ENCODE measurements around the gene NLGN4X.
"Not testable (repeated sequence)": the region's sequence is repeated elsewhere in the genome, so short reads cannot be mapped to it uniquely, and the experiment has no call there.

Gene NLGN4X

GRCh38 chrX:5936438-5936837, 292.2 kb downstream of the NLGN4X start:
- H3K27me3 Mint-ChIP-seq = no peaks in the 10 kb centered on the region
- no peak overlapping the region for H3K4me3 Mint-ChIP-seq
- intact Hi-C loops (cut with micrococcal nuclease) = no loop called here
- H3K36me3 Mint-ChIP-seq (ENCODE audit: low read depth) = no peaks in the 10 kb centered on the region
- no peaks in the 10 kb centered on the region for H3K9me3 Mint-ChIP-seq
- H3K4me1 Mint-ChIP-seq (ENCODE audit: low read depth) = no peaks in the 10 kb centered on the region
- H3K27ac Mint-ChIP-seq = no peak overlapping the region

- H3K4me3 Mint-ChIP-seq = no peak overlapping the region
- no peaks in the 10 kb centered on the region for H3K36me3 Mint-ChIP-seq (ENCODE audit: low read depth)
- intact Hi-C loops (cut with micrococcal nuclease) = no loop called here
- no peaks in the 10 kb centered on the region for H3K4me1 Mint-ChIP-seq (ENCODE audit: low read depth)
- no peaks in the 10 kb centered on the region for H3K9me3 Mint-ChIP-seq
- no peak overlapping the region for H3K27ac Mint-ChIP-seq
- H3K27me3 Mint-ChIP-seq = no peaks in the 10 kb centered on the region
These were observed 300.4 kb downstream of the NLGN4X start for GRCh38 chrX:5928224-5928623.

DNA sequence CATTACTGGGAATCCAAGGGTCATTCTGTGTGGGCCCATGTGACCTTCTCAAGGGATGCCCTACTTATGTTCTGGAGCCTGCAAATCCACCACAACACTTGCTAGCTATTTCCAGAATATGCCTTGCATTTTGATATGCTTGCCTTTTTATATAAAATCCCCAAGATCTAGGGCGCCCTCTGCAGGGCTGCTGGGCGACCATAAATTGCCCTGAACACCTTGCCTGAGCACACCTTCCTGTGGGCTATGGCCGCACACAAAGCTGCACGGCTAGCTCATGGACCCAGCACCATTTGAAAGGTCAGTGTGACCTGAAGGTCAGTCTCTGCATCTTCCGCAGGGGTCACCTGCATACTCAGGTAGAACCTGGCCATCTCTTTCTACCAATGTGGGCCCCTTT, 311.7 kb downstream of the NLGN4X start:
- intact Hi-C loops (cut with micrococcal nuclease) = no loop called here
- H3K27ac Mint-ChIP-seq = no peak overlapping the region
- H3K4me3 Mint-ChIP-seq = no peak overlapping the region
- no peaks in the 10 kb centered on the region for H3K4me1 Mint-ChIP-seq (ENCODE audit: low read depth)
- H3K9me3 Mint-ChIP-seq = no peaks in the 10 kb centered on the region
- no peaks in the 10 kb centered on the region for H3K27me3 Mint-ChIP-seq
- no peaks in the 10 kb centered on the region for H3K36me3 Mint-ChIP-seq (ENCODE audit: low read depth)

DNA sequence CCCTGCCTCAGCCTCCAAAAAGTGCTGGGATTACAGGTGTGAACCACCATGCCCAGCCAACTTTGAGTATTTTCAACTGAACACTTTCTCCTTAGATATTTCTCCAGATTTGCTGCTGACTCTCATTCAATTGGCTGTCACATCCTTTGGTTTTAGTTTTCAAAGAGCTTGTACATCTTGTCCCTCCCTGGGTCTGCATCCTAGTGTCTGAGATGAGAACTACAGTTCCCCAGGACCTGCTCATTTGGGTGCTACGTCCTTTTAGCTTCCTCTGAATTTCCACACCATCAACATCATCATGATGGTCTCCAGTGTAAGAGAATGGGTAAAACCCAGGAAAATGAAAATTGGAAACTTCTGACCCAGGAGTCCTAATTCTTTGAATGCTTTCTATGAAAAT, 312.9 kb downstream of the NLGN4X start:
- Mint-ChIP-seq H3K9me3 (no peaks in the 10 kb centered on the region), H3K4me1 (ENCODE audit: low read depth) (no peaks in the 10 kb centered on the region)

DNA sequence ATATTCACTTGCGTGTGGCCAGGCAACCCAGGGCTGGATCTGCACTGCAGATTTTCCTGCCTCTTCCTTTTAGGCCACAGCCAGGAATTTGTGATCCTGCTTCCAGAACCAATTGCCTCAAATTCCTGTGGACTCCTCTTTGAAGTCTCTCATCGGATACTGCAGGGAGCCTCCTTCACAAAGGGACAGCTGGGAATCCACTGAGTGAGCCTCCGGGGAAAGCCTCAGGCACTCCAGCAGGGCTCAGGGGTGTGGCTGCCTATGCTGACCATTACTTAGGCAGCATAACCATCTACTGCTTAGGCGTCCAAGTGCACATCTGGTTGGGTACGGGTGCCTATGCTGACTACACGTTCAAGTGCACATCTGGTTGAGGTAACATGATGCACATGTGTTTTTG, 321.5 kb downstream of the NLGN4X start:
- H3K4me3 Mint-ChIP-seq = no peak overlapping the region
- H3K27ac Mint-ChIP-seq = no peak overlapping the region
- no peaks in the 10 kb centered on the region for H3K36me3 Mint-ChIP-seq (ENCODE audit: low read depth)
- no peaks in the 10 kb centered on the region for H3K4me1 Mint-ChIP-seq (ENCODE audit: low read depth)
- intact Hi-C loops (cut with micrococcal nuclease) = no loop called here
- H3K9me3 Mint-ChIP-seq = no peaks in the 10 kb centered on the region
- H3K27me3 Mint-ChIP-seq = peaks cover 1% of the 10 kb centered on the region

More for the DNA sequence above, 312.9 kb downstream of the NLGN4X start:
- no peak overlapping the region for H3K27ac Mint-ChIP-seq
- no peaks in the 10 kb centered on the region for H3K36me3 Mint-ChIP-seq (ENCODE audit: low read depth)
- intact Hi-C loops (cut with micrococcal nuclease) = no loop called here
- H3K4me3 Mint-ChIP-seq = no peak overlapping the region
- H3K27me3 Mint-ChIP-seq = no peaks in the 10 kb centered on the region

GRCh38 chrX:5903586-5904190, 325.0 kb downstream of the NLGN4X start:
- H3K9me3 Mint-ChIP-seq; H3K4me1 Mint-ChIP-seq (ENCODE audit: low read depth); intact Hi-C loops (cut with micrococcal nuclease); H3K4me3 Mint-ChIP-seq; H3K36me3 Mint-ChIP-seq (ENCODE audit: low read depth); H3K27ac Mint-ChIP-seq; H3K27me3 Mint-ChIP-seq: not testable (repeated sequence)

DNA sequence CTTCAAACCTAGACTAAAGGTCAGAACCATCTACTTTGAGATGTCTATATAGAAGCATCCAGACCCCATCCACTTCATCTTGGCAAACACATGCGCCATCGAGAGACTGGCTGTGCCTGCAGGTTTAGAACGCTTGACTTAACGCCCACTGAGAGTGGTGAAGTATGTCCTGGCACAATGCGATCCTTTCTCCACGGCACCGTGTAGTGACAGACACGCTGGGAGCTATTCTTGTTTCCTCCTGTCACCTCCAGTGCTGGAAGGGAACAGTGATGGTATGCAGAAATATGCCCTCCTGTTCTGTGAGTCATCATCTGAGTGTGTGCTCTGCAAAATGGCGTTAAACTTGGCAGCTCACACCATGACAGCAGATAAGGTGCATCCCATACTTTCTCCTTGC, 330.2 kb downstream of the NLGN4X start:
- H3K36me3 Mint-ChIP-seq (ENCODE audit: low read depth) = no peaks in the 10 kb centered on the region
- H3K27ac Mint-ChIP-seq = no peak overlapping the region
- H3K4me1 Mint-ChIP-seq (ENCODE audit: low read depth) = no peaks in the 10 kb centered on the region

GRCh38 chrX:5891378-5891777, 337.3 kb downstream of the NLGN4X start:
- intact Hi-C loops (cut with micrococcal nuclease) = no loop called here
- H3K27ac Mint-ChIP-seq = no peak overlapping the region
- no peaks in the 10 kb centered on the region for H3K27me3 Mint-ChIP-seq
- H3K4me3 Mint-ChIP-seq = no peak overlapping the region
- no peaks in the 10 kb centered on the region for H3K4me1 Mint-ChIP-seq (ENCODE audit: low read depth)
- no peaks in the 10 kb centered on the region for H3K36me3 Mint-ChIP-seq (ENCODE audit: low read depth)
- H3K9me3 Mint-ChIP-seq = no peaks in the 10 kb centered on the region

More for the DNA sequence above, 330.2 kb downstream of the NLGN4X start:
- H3K4me3 Mint-ChIP-seq = no peak overlapping the region
- no peaks in the 10 kb centered on the region for H3K9me3 Mint-ChIP-seq
- H3K27me3 Mint-ChIP-seq = no peaks in the 10 kb centered on the region
- intact Hi-C loops (cut with micrococcal nuclease) = no loop called here

DNA sequence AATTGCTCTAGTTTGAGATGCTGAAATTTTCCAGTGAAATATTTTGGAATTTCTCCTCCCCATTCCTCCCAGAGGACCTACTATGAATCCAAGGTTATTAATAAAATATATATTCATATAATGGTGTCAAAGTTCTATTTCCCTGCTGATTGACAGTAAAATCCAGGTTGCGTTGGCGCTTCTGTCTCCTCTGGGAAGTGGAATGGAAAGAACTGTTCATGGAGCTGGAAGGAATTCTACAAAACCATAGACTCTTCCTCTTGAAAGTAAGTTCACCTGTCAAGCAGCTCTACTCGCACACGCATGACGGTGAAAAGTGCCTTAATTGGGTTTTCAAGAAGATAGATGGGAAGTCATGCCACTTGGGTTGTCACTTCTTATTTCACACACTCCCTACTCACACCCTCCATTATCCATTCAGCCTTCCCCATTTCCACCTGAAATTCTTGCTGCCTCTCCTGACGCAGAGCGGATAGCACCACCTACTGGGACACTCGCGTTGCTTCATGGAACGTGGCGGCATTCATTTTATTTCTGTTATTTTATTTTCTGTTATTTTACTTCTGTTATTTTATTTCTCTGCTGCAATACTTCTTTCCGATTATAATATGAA, 351.6 kb downstream of the NLGN4X start:
- Mint-ChIP-seq H3K9me3 (no peaks in the 10 kb centered on the region), H3K27me3 (peaks cover 5% of the 10 kb centered on the region), H3K4me1 (ENCODE audit: low read depth) (no peaks in the 10 kb centered on the region), H3K36me3 (ENCODE audit: low read depth) (no peaks in the 10 kb centered on the region), H3K4me3 (no peak overlapping the region), H3K27ac (no peak overlapping the region)
- intact Hi-C loops (cut with micrococcal nuclease) = loop anchor here (5.0 to 10.0 kb wide), 2 partner anchors 762 to 1330 kb away; no protein-coding TSS in a partner anchor

- peaks cover 5% of the 10 kb centered on the region for H3K27me3 Mint-ChIP-seq
- H3K4me1 Mint-ChIP-seq (ENCODE audit: low read depth) = no peaks in the 10 kb centered on the region
- H3K36me3 Mint-ChIP-seq (ENCODE audit: low read depth) = no peaks in the 10 kb centered on the region
- no peak overlapping the region for H3K4me3 Mint-ChIP-seq
- no peak overlapping the region for H3K27ac Mint-ChIP-seq
- peaks cover 9% of the 10 kb centered on the region for H3K9me3 Mint-ChIP-seq
- intact Hi-C loops (cut with micrococcal nuclease) = loop anchor here (10.0 kb wide), 1 partner anchor 755 kb away; no protein-coding TSS in a partner anchor
These were observed 358.4 kb downstream of the NLGN4X start for GRCh38 chrX:5870238-5870637.

DNA sequence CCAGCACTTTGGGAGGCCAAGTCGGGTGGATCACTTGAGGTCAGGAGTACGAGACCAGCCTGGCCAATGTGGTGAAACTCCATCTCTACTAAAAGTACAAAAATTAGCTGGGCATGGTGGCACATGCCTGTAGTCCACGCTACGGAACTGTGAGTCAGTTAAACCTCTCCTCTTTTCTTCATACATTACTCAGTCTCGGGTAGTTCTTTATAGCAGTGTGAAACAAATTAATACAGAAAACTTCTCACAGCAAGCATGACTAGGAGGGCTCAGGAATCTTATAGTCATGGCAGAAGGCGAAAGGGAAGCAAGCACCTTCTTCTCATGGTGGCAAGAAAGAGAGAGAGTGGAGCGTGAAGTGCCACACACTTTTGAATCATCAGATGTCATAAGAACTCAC, 358.9 kb downstream of the NLGN4X start:
- no peaks in the 10 kb centered on the region for H3K4me1 Mint-ChIP-seq (ENCODE audit: low read depth)
- intact Hi-C loops (cut with micrococcal nuclease) = loop anchor here (10.0 kb wide), 1 partner anchor 755 kb away; no protein-coding TSS in a partner anchor
- H3K36me3 Mint-ChIP-seq (ENCODE audit: low read depth) = no peaks in the 10 kb centered on the region
- peaks cover 9% of the 10 kb centered on the region for H3K9me3 Mint-ChIP-seq
- peaks cover 3% of the 10 kb centered on the region for H3K27me3 Mint-ChIP-seq
- no peak overlapping the region for H3K4me3 Mint-ChIP-seq
- no peak overlapping the region for H3K27ac Mint-ChIP-seq

DNA sequence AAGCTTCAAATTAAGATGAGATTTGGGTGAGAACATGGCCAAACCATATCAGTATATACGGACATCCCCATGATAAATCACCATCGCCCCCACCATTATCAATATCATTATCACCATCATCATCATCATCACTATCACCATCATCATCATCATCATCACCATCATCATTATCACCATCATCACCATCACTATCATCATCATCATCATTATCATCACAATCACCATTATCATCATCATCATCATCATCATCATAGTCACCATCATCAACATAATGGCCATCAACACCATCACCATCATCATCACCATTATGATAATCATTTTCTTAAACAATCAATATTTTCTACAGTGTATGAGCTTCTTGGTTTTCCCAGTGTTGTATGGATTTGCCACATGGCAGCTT, 360.9 kb downstream of the NLGN4X start:
- H3K27ac Mint-ChIP-seq = no peak overlapping the region
- peaks cover 3% of the 10 kb centered on the region for H3K27me3 Mint-ChIP-seq
- H3K4me3 Mint-ChIP-seq = no peak overlapping the region
- H3K9me3 Mint-ChIP-seq = peaks cover 17% of the 10 kb centered on the region
- H3K4me1 Mint-ChIP-seq (ENCODE audit: low read depth) = no peaks in the 10 kb centered on the region
- no peaks in the 10 kb centered on the region for H3K36me3 Mint-ChIP-seq (ENCODE audit: low read depth)
- intact Hi-C loops (cut with micrococcal nuclease) = no loop called here

- Mint-ChIP-seq H3K27me3 (no peaks in the 10 kb centered on the region), H3K9me3 (no peaks in the 10 kb centered on the region), H3K36me3 (ENCODE audit: low read depth) (no peaks in the 10 kb centered on the region), H3K27ac (peak overlapping the region; percentile 64), H3K4me3 (peak overlapping the region; percentile 13), H3K4me1 (ENCODE audit: low read depth) (peaks cover 20% of the 10 kb centered on the region)
- intact Hi-C loops (cut with micrococcal nuclease) = no loop called here
These were observed 371.4 kb downstream of the NLGN4X start for GRCh38 chrX:5857232-5857631.

- H3K4me3 Mint-ChIP-seq = no peak overlapping the region
- no peaks in the 10 kb centered on the region for H3K27me3 Mint-ChIP-seq
- H3K27ac Mint-ChIP-seq = no peak overlapping the region
- H3K9me3 Mint-ChIP-seq = no peaks in the 10 kb centered on the region
- intact Hi-C loops (cut with micrococcal nuclease) = no loop called here
- H3K36me3 Mint-ChIP-seq (ENCODE audit: low read depth) = no peaks in the 10 kb centered on the region
- H3K4me1 Mint-ChIP-seq (ENCODE audit: low read depth) = peaks cover 20% of the 10 kb centered on the region
These were observed 375.7 kb downstream of the NLGN4X start for GRCh38 chrX:5852941-5853340.

DNA sequence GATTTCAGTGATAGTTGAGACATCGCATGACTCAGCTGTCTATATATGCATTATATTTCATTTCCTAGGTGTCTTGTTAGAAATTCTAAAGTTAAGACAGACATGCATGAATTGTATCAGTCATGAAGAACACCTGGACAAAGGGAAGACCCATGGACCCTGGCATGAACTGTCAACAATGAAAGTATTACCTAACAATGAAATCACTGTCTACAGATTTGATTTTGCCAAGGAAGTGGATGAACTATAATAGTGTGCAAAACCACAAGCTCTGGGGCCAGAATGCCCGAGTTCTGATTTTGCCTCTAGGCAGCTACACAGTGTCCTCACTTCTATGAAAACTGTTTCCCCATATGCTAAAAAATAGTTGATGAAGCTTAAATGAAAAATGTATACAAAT, 386.1 kb downstream of the NLGN4X start:
- no peak overlapping the region for H3K4me3 Mint-ChIP-seq
- peaks cover 8% of the 10 kb centered on the region for H3K9me3 Mint-ChIP-seq
- H3K27ac Mint-ChIP-seq = no peak overlapping the region
- H3K4me1 Mint-ChIP-seq (ENCODE audit: low read depth) = peaks cover 6% of the 10 kb centered on the region
- H3K27me3 Mint-ChIP-seq = peaks cover 2% of the 10 kb centered on the region
- no peaks in the 10 kb centered on the region for H3K36me3 Mint-ChIP-seq (ENCODE audit: low read depth)
- intact Hi-C loops (cut with micrococcal nuclease) = no loop called here
